Activated CD8-positive, alpha-beta memory T cell treated with anti-CD3 and anti-CD28 coated beads, Interleukin-2, amount 10 ng/mL, durations not matched to agents 7 days and 5 days (primary cell): Measurements from ENCODE around the gene KRT33B. TPM values are rescaled to one million over a fixed set of nuclear protein-coding genes. Genes with fewer than 3 reads are reported as not detected.

Experiments
- ATAC-seq: fragments of 150-1000 bp; cut with Tn5 transposase; one replicate; pipeline ENCODE4 v1.10.0; 2021; ENCODE audit warnings: moderate library complexity
- CTCF ChIA-PET: fragments of 350-600 bp; sonication (Branson Sonifier 250); formaldehyde crosslinking; loops from one replicate; lab custom pipeline; 2021; ENCODE audit warnings: antibody characterized with exemption; lab: Charles Lee
- DNase-seq: peaks from one replicate; pipeline ENCODE4 v3.0.0-alpha.2; 2020
- H3K27ac Mint-ChIP-seq: one replicate; pipeline ENCODE4 v1.8.0; 2021; ENCODE audit warnings: mild to moderate bottlenecking, mixed read lengths
- H3K27me3 Mint-ChIP-seq: one replicate; pipeline ENCODE4 v1.8.0; 2021; ENCODE audit warnings: mixed read lengths
- H3K36me3 Mint-ChIP-seq: one replicate; pipeline ENCODE4 v1.8.0; 2021; ENCODE audit warnings: mild to moderate bottlenecking, mixed read lengths
- H3K4me1 Mint-ChIP-seq: one replicate; pipeline ENCODE4 v1.8.0; 2021; ENCODE audit warnings: mixed read lengths
- H3K4me3 Mint-ChIP-seq: one replicate; pipeline ENCODE4 v1.8.0; 2021; ENCODE audit warnings: mild to moderate bottlenecking, moderate library complexity, mixed read lengths
- H3K9me3 Mint-ChIP-seq: one replicate; pipeline ENCODE4 v1.8.0; 2022; ENCODE audit warnings: low read depth, mixed read lengths
- total RNA-seq, 2 experiments: library from RNA; stranded (reverse); gene quantifications; one replicate each; pipeline ENCODE4 v1.2.3, GENCODE V29; 2021

KRT33B gene
- total RNA-seq, result not detected

DNA sequence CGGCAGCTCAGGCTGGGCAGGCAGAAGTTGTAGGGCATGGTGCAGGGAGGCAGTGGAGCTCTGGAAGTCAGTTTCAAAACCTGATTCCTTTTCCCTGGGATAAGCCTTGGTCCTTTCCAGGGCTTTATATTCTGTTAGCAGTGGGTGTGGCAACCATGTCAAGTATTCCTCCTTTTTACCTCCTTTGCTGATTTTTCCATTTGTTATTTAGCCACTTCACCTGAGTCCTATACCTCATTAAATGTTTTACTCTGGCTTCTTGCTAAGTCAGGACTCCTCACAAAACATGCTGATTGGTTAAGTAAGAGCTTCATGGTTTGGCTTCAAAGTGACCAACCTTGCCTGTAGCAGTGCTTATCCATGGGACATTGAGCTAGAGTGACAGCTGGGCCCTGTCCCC, at the start of gene KRT33B:
Gene KRT33B, minus strand, starts transcription at position 101 of the 400 bp plus-strand sequence. Its CDS starts 63 bp downstream, at position 38.
- CTCF ChIA-PET, result interaction anchor here (1.2 kb wide), 1 partner anchor 20 kb away, joined by 3 read pairs; no protein-coding TSS in a partner anchor
- Mint-ChIP-seq H3K27me3 (peaks cover 6% of the 10 kb centered on the region), H3K9me3 (no peaks in the 10 kb centered on the region), H3K27ac (no peak within 1 kb of the TSS), H3K4me1 (peaks cover 6% of the 10 kb centered on the region), H3K4me3 (no peak within 1 kb of the TSS), H3K36me3 (no peaks in the 10 kb centered on the region)
- ATAC-seq, result no peak
- no peak for DNase-seq

DNA sequence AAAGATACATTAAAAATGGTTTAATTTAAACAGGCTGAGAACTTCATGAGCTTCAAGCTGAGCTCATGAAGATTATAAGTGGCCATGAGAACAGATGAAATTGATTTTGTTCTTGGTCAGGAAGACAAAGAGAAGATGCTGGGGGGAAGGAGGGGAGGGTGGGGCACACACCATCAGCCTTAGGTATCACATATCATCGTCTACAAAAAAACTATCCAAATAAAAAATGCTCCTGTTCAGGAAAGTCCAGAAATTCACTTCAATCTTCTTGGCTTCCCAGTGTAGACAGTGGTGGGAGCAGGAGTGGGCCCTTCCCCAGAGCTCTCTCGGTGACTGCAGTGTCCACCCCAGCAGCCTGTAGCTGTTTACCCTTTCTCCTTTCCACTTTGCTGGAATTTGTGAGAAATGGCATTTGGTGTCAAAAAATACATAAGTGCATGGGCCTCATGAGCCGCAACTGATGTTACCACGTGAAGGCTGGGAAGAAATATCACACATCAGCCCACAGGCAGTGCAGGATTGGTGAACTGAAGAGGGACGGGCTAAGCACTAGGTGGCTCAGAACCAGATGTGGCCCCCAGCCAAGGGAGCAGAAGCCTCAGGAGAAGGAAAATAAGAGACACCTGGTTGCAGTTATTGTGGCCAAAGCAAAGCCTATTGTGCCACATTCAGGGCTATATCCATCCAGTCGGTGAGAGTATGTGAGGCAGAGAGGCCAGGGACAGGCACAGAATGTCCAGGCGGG, 48.7 kb upstream of the KRT33B start:
- CTCF ChIA-PET, result interaction anchor here (1.2 to 1.5 kb wide), 2 partner anchors 110 to 131 kb away, joined by 3 to 4 read pairs; partner anchors contain the start of gene KRT19
- Mint-ChIP-seq H3K27me3 (no peaks in the 10 kb centered on the region), H3K4me3 (no peak overlapping the region), H3K36me3 (no peaks in the 10 kb centered on the region), H3K9me3 (no peaks in the 10 kb centered on the region), H3K4me1 (no peaks in the 10 kb centered on the region), H3K27ac (no peak overlapping the region)
- DNase-seq, result no peak
- ATAC-seq, result no peak

DNA sequence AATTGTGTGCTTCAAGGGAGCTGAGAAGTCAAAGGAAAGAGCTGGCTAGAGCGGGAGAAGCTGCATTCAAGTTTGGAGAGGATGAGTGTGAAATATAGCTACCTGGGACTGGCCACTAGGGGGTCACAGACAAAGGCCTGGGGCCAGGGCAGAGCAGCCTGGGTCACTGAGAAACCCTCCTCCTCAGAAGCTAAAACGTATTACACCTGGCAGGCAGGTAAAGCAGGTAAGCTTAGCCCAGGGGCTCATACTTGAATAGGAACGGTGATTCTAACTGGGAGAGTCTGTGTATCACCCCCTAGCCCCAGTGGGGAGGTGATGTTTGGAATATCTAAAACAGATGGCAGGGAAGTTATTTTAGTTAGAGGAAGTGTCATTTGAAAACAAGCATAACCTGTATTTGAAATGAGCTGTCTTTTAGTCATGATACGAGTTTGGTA, 48.0 kb upstream of the KRT33B start:
- Mint-ChIP-seq H3K9me3 (no peaks in the 10 kb centered on the region), H3K4me1 (no peaks in the 10 kb centered on the region), H3K36me3 (no peaks in the 10 kb centered on the region), H3K27me3 (no peaks in the 10 kb centered on the region), H3K4me3 (no peak overlapping the region), H3K27ac (no peak overlapping the region)
- ATAC-seq (no peak), DNase-seq (no peak)
- CTCF ChIA-PET, result interaction anchor here (1.2 to 1.6 kb wide), 3 partner anchors 110 to 245 kb away, joined by 3 to 4 read pairs (median 3); partner anchors contain the start of gene KRT19

GRCh38 chr17:41417127-41417526, 47.5 kb upstream of the KRT33B start:
- H3K27ac Mint-ChIP-seq, result no peak overlapping the region
- H3K36me3 Mint-ChIP-seq, result no peaks in the 10 kb centered on the region
- H3K4me1 Mint-ChIP-seq, result no peaks in the 10 kb centered on the region
- no peak overlapping the region for H3K4me3 Mint-ChIP-seq
- ATAC-seq, result no peak
- H3K27me3 Mint-ChIP-seq, result no peaks in the 10 kb centered on the region
- H3K9me3 Mint-ChIP-seq, result no peaks in the 10 kb centered on the region
- CTCF ChIA-PET, result interaction anchor here (1.5 to 1.6 kb wide), 2 partner anchors 132 to 246 kb away, joined by 3 to 4 read pairs; no protein-coding TSS in a partner anchor
- no peak for DNase-seq

- H3K4me3 Mint-ChIP-seq, result no peak overlapping the region
- no peaks in the 10 kb centered on the region for H3K4me1 Mint-ChIP-seq
- ATAC-seq (no peak), DNase-seq (no peak)
- peaks cover 2% of the 10 kb centered on the region for H3K27me3 Mint-ChIP-seq
- CTCF ChIA-PET, result interaction anchor here (1.6 kb wide), 1 partner anchor 246 kb away, joined by 3 read pairs; no protein-coding TSS in a partner anchor
- no peak overlapping the region for H3K27ac Mint-ChIP-seq
- H3K36me3 Mint-ChIP-seq, result no peaks in the 10 kb centered on the region
- no peaks in the 10 kb centered on the region for H3K9me3 Mint-ChIP-seq
Measured at GRCh38 chr17:41416479-41416878, 46.9 kb upstream of the KRT33B start.

GRCh38 chr17:41415833-41416335, 46.3 kb upstream of the KRT33B start:
- CTCF ChIA-PET, result interaction anchor here (0.9 to 1.6 kb wide), 2 partner anchors 232 to 247 kb away, joined by 3 read pairs; no protein-coding TSS in a partner anchor
- Mint-ChIP-seq H3K9me3 (no peaks in the 10 kb centered on the region), H3K36me3 (no peaks in the 10 kb centered on the region), H3K27me3 (peaks cover 2% of the 10 kb centered on the region), H3K4me1 (no peaks in the 10 kb centered on the region), H3K4me3 (no peak overlapping the region), H3K27ac (no peak overlapping the region)
- no peak for ATAC-seq
- no peak for DNase-seq

GRCh38 chr17:41415411-41415810, 45.8 kb upstream of the KRT33B start:
- no peaks in the 10 kb centered on the region for H3K9me3 Mint-ChIP-seq
- H3K36me3 Mint-ChIP-seq, result no peaks in the 10 kb centered on the region
- no peak overlapping the region for H3K27ac Mint-ChIP-seq
- no peak for DNase-seq
- H3K4me1 Mint-ChIP-seq, result no peaks in the 10 kb centered on the region
- H3K4me3 Mint-ChIP-seq, result no peak overlapping the region
- CTCF ChIA-PET, result interaction anchor here (0.9 kb wide), 1 partner anchor 233 kb away, joined by 3 read pairs; no protein-coding TSS in a partner anchor
- peaks cover 2% of the 10 kb centered on the region for H3K27me3 Mint-ChIP-seq
- ATAC-seq, result no peak

- Mint-ChIP-seq H3K4me1 (peaks cover 2% of the 10 kb centered on the region), H3K36me3 (no peaks in the 10 kb centered on the region), H3K27ac (no peak overlapping the region), H3K4me3 (no peak overlapping the region), H3K27me3 (peaks cover 2% of the 10 kb centered on the region), H3K9me3 (no peaks in the 10 kb centered on the region)
- CTCF ChIA-PET, result no interaction called here
- no peak for ATAC-seq
- DNase-seq, result no peak
Measured at GRCh38 chr17:41413982-41414381, 44.4 kb upstream of the KRT33B start.

DNA sequence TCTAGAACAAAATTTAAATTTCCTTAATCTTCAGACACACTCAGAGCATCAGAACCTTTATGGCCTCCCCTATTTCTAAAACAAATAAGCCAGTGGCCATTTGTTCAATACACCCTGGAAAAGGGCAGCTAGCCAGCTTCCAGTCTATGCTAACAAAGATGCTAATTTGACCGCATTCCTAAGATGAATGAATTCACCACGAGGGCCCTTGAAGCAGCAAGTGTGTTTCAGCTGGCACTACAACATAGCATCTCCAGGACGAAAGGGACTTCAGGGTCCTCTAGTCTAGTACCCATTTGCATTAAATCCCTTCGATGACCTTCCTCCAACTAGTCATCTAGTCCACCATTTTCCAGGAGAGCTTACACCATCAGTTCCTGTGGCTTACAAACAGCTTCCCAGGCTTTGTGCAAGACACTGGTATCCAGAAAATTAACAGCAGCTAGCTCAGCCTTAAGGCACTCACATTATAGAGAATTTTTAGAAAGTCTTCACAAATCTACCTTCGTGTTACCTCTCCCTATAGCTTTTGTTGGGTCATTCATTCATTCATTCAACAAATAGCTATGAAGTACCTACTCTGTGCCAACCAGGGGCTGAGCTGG, 43.8 kb upstream of the KRT33B start:
- no peak for DNase-seq
- CTCF ChIA-PET, result interaction anchor here (1.2 kb wide), 1 partner anchor 249 kb away, joined by 3 read pairs; no protein-coding TSS in a partner anchor
- ATAC-seq, result no peak
- peaks cover 2% of the 10 kb centered on the region for H3K27me3 Mint-ChIP-seq
- H3K9me3 Mint-ChIP-seq, result no peaks in the 10 kb centered on the region
- H3K36me3 Mint-ChIP-seq, result no peaks in the 10 kb centered on the region
- no peak overlapping the region for H3K27ac Mint-ChIP-seq
- H3K4me3 Mint-ChIP-seq, result no peak overlapping the region
- H3K4me1 Mint-ChIP-seq, result peaks cover 3% of the 10 kb centered on the region

DNA sequence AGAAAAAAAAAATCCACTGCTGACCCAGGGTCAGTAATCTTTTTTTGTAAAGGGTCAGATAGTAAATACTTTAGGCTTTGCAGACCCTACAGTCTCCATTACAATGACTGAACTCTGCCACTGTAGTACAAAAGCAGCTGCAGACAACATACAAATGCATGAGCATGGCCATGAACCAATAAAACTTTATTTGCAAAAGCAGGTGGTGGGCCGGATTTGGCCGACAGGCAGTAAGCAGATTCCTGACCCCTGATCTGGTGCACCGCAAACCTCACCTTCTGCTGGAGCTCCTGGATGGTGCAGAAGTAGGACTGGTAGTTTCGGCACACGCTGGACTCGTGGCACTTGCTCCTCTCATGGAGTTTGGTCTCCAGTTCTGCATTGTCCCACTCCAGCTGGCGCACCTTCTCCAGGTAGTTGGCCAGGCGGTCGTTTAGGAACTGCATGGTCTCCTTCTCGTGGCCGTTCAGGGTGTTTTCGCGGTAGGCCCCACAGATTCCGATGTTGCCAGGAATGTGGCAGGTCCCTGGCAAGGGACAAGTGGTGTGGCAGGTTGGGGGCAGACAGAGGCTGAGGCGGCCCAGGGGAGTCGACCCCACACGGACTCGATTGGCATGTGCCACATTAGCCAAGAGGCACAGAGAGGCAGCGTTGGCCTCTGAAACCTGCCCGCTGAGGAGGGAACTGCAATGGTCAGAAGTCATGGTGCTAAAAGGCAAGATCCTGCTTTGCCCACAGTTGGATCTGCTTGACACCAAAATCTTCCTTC, 41.6 kb upstream of the KRT33B start:
- Mint-ChIP-seq H3K27ac (no peak overlapping the region), H3K27me3 (peaks cover 2% of the 10 kb centered on the region), H3K36me3 (no peaks in the 10 kb centered on the region), H3K9me3 (no peaks in the 10 kb centered on the region), H3K4me3 (no peak overlapping the region), H3K4me1 (peaks cover 3% of the 10 kb centered on the region)
- ATAC-seq (no peak), DNase-seq (no peak)
- CTCF ChIA-PET, result interaction anchor here (1.5 kb wide), 1 partner anchor 12 kb away, joined by 3 read pairs; no protein-coding TSS in a partner anchor

GRCh38 chr17:41407226-41407625, 37.6 kb upstream of the KRT33B start:
- DNase-seq (no peak), ATAC-seq (no peak)
- Mint-ChIP-seq H3K27me3 (peaks cover 2% of the 10 kb centered on the region), H3K4me3 (no peak overlapping the region), H3K4me1 (peaks cover 25% of the 10 kb centered on the region), H3K9me3 (no peaks in the 10 kb centered on the region), H3K36me3 (no peaks in the 10 kb centered on the region), H3K27ac (no peak overlapping the region)
- CTCF ChIA-PET, result no interaction called here

DNA sequence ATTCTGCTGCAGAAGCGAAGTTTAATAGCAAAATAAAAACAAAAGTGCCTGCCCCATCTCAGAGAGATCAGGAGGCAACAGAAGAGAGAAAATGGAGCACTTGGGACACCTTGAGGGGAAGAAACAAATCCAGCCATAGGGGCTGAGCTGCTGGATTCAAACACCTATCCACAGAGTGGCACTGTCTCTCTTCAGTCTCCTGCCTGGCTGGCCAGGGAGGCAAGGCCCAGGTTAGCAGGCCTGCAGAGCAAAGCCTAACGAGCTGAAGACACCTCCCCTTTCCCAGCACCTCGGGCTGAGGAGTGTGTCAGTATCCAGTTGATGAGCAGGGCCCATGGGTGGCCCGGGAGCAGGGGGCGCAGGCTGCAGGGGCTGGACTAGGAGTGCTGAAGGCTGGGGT, 36.6 kb upstream of the KRT33B start:
- H3K27me3 Mint-ChIP-seq, result no peaks in the 10 kb centered on the region
- H3K36me3 Mint-ChIP-seq, result no peaks in the 10 kb centered on the region
- H3K4me1 Mint-ChIP-seq, result peaks cover 27% of the 10 kb centered on the region
- no peak overlapping the region for H3K4me3 Mint-ChIP-seq
- DNase-seq (no peak), ATAC-seq (no peak)
- CTCF ChIA-PET, result interaction anchor here (2.5 kb wide), 1 partner anchor 257 kb away, joined by 8 read pairs; no protein-coding TSS in a partner anchor
- no peak overlapping the region for H3K27ac Mint-ChIP-seq
- no peaks in the 10 kb centered on the region for H3K9me3 Mint-ChIP-seq
